NK-92 (cell line): ENCODE data around the gene CCNE1.
"Not testable (repeated sequence)": the region's sequence is repeated elsewhere in the genome, so short reads cannot be mapped to it uniquely, and the experiment has no call there.

ENCODE experiments used
- DNase-seq: peaks from one replicate; lab custom pipeline; 2025; ENCODE audit not compliant: unreplicated experiment; lab: John Stamatoyannopoulos, UW

Gene CCNE1

DNA sequence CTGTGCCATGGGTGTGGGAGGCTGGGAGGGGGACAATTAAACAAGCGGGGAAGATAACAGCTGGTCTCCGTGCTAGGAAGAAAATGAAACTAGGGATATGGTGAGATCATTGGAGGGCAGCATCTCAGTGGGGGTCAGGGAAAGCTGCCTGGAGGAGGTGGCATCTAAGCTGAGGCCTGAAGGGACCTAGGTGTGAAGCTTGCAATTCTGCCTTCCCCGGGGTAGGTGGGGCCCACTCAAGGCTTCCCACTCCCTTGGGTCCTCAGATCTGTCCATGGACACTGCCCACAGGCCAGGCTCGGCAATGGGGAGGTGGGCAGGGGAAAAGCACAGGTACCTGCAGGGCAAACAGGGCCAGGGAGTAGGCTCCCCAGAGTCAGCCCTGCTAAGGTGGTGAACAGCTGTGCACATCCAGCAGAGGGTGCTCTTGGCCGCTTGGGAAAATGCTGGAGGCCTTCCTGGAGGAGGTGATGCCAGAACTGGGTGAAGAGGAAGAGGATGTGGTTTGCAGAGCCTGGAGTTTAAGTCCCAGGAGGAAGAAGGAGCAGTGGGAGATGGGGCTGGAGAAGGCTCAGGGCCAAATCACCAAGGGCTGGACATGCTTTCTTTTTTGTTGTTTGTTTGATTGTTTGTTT is 25.7 kb upstream of the CCNE1 start:
- DNase-seq: no peak

DNA sequence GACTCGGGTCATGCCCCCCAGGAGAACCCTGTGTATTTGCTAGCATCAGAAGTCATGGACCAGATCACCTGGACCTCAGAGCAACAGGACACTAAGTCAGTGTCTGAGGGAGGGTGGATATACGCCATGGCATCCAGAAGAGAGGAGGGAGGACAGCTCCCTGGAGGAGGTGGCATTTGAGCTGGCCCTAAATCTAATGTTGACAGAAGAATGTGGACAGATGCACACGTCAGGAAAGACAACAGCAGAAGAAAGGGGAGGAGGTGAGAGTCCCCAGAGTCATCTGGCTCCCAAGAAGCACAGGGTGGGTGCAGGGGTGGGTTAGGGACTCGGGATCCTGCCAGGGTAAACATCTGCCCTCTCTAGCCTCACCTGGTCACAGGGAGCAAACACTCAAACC is 24.5 kb upstream of the CCNE1 start:
- DNase-seq: no peak

DNA sequence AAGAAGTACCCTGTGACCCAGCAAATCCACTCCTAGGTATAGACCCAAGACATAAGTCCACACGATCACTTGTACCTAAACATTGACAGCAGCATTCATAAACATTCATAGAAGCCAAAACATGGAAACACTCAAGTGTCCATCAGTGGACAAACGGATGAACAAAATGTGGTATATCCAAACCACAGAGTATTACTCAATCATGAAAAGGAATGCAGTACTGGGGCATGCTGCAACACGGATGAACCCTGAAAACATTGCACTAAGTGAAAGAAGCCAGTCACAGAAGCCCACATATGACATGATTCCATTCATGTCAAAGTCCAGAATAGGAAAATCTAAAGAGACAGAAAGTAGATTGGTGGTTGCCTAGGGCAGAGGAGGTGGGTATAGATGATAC is 22.8 kb upstream of the CCNE1 start:
- no peak for DNase-seq

DNA sequence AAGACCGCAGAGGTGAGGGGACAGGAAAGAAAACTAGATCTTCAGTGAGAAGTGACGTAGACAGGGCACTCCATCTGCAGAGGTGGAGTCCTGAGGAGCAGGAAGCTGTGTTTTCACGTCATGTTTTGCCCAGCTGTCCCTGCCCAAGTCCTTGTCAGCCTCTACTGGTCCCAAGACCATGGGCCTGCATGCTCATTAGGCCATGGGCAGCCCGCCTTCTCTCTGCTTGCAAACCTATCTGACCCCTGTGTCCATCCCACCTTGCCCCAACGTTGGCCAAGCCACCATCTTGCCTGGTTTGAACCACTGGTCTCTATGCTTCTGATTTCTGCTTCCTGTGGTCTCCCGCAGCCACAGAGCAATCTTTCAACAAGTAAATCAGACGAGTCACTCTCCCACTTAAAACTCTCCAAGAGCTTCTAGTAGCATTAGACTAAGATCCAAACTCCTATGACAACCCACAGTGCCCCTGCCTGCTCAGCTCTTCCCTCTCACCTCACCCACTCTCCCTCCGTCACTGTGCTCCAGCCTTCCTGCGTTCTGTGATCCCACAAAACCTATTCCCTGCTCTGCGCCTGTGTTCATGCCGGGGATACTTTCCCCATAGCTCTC is 18.6 kb upstream of the CCNE1 start:
- DNase-seq: no peak

DNA sequence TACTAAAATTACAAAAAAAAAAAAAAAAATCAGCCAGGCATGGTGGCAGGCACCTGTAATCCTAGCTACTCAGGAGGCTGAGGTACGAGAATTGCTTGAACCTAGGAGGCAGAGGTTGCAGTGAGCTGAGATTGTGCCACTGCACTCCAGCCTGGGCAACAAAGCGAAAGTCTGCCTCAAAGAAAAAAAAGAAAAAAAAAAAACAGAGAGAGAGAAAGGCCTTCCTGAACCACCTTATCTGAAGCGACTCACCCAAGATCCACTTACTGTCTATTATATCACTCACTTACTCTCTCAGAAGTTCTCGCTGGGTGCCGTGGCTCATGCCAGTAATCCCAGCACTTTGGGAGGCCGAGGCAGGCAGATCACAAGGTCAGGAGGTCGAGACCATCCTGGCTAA is 17.3 kb upstream of the CCNE1 start:
- not testable (repeated sequence) for DNase-seq

DNA sequence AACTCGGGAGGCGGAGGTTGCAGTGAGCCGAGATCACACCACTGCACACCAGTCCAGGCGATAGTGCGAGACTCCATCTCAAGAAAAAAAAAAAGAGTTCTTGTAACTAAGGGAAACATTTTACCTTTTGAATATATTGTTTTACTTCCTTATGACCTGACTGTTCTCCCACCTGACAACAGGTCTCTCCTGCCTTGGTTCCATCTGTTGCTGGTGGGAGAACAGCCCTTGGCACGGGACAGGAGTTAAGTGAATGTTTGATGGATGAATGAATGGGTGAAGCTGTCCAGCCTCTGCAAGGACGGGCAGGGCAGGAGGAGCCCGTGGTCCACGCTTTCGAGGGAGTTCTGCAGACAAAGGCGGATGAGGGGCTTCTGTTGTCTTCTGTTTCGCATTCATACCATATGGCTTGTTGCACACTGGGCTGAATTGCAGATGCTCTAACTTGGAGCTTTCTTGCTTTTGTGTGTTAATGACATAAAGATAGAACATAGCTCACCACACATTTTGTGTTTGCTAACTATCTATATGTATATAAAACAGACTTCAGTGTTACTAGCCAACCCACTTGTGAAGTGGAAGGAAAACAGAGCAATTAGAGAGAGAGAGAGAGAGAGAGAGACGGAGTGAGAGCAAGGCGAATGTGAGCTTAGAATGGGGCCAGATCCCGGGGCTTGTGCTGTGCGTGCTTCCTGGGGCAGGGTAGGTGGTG is 16.2 kb upstream of the CCNE1 start:
- DNase-seq: no peak

DNA sequence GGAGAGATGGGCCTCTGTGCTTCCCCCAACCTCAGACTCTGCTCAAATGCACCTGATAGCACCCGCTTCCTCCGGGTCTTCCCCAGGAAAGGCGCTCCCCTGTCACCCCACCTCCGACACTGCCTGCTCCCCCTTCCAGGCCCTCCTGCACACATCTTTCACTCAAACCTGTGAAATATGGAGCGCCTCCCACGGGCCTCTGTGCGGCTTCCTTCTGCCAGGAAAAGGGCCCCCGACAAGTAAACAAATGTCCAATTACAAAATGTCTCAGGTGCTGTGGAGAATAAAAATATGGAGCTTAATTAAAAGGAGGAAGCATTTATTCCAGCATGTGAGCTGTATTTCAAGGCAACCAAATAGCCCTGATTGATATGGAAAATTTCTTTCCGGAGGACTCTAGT is 15.6 kb upstream of the CCNE1 start:
- no peak for DNase-seq

DNA sequence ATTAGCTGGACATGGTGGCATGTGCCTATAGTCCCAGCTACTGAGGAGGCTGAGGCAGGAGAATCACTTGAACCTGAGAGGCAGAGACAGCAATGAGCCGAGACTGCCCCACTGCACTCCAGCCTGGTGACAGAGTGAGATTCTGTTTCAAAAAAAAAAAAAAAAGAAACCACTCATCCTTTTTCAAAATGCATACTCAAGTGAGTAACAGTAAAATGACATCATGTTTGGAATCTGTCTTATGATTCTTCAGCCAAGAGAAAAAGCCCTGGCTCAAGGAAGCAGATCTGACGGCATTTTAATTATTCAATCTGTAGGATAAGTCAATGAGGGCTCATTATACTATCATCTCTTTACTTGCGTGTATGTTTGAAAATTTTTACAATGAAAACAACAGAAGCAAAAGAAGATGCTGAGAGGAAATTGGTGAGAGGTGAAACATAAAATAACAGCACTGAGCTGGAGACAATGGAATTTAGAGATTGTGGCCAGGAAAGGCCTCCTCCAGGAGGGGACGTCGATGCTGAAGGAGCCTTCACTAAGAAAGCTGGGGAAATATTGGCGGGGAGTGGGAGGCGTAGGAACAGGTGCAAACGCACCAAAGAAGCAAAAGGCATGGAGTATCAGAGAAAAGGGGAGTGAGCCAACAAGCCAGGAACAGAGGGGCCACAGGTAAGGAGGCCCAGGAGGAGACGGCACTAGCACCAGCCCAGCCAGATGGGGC is 12.9 kb upstream of the CCNE1 start:
- no peak for DNase-seq

DNA sequence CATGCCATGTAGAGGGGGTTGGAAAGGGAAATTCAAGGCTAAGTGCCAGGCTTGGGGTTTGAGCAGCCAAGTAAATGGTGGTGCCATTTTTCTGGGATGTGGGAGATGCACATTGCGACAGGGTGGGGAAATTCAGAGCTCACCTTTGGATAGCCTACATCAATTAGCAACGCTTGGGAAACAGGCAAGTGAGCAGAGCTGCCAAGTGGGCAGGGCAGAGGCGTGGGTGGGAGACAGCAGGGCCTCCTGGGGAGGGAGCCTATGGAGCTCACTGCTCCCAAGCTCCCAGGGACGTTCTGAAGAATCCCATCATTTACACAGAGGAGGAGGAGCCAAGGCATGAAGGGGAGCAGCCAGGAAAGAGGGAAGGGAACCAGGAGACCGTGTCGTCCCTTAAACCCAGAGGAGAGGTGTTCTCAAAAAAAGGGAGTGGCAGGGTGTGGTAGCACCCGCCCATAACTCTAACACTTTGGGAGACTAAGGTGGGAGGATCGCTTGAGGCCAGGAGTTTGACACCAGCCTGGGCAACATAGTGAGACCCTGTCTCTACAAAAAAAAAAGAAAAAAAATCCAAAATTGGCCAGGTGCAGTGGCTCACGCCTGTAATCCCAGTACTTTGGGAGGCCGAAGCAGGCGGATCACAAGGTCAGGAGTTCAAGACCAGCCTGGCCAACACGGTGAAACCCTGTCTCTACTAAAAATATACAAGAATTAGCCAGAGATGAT is 11.5 kb upstream of the CCNE1 start:
- DNase-seq: no peak

DNA sequence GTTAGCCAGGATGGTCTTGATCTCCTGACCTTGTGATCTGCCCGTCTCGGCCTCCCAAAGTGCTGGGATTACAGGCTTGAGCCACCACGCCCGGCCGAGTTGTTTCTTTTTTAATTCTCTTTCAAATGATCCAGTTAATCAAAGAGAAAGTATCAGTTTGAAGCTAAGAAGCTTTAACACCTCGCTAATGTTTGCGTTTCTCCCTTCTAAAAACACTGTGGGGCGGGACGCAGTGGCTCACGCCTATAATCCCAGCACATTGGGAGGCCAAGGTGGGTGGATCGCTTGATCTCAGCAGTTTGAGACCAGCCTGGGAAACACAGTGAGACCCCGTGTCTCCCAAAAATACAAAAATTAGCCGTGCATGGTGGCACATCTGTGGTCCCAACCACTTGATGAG is 7.8 kb upstream of the CCNE1 start:
- not testable (repeated sequence) for DNase-seq

DNA sequence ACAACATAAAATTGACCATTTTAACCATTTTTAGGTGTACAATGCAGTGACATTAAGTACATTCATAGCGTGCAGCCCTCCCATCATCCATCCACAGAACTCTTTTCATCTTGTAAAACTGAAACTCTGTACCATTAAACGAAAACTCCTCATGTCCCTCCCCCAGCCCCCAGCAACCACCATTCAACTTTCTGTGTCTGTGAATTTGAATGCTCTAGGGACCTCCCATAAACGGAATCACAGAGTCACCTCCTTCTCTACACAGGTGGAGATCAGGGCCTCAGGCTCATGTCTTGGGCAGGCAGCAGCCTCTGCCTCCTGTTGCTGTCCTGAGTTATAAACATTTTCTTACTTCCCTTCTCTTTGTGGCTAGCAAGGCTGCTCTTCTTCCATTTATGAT is 7.3 kb upstream of the CCNE1 start:
- no peak for DNase-seq

DNA sequence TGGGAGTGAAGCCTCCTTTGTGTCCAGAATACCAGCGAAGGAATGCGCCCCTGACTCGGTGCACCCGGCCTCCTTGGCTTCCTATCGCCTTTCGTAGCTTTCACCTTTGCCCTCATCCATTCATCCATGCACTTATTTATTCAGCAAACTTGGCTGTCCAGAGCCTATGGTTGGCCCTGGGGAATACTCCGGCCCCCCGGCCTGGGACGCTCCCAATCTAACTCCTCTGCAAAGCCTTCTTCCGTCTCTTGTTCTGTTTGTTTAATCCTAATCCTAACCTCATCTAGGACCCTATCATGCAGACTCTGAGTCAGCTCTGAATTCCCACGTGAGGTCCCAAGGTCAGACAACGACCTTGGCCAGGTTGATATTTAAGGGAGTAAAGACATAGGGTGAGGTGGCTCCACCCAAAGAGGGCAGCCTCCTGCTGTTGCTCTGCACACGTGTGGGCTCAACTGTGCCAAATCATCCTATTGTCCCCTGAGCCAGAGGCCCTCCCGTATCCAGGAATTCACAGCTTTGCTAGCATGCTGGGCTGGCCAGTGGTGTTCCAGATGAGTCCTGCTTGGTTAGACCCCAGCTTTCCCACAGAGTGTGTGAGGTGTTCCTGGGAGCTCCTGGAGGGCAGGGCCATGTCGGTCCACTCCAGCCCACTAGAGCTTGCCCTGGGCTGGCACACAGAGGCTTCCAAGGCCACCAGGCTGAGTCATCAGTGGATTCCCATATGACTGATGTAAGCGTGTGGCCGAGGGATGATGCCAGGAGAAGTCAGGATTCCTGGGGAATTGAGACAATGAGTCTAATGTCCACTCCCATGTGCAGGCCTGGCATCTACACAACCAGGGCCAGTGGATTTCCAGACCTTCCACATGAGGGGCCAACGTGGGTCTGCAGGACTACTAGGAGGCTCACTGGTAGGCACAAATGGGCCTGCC is 6.5 kb upstream of the CCNE1 start:
- DNase-seq: no peak

DNA sequence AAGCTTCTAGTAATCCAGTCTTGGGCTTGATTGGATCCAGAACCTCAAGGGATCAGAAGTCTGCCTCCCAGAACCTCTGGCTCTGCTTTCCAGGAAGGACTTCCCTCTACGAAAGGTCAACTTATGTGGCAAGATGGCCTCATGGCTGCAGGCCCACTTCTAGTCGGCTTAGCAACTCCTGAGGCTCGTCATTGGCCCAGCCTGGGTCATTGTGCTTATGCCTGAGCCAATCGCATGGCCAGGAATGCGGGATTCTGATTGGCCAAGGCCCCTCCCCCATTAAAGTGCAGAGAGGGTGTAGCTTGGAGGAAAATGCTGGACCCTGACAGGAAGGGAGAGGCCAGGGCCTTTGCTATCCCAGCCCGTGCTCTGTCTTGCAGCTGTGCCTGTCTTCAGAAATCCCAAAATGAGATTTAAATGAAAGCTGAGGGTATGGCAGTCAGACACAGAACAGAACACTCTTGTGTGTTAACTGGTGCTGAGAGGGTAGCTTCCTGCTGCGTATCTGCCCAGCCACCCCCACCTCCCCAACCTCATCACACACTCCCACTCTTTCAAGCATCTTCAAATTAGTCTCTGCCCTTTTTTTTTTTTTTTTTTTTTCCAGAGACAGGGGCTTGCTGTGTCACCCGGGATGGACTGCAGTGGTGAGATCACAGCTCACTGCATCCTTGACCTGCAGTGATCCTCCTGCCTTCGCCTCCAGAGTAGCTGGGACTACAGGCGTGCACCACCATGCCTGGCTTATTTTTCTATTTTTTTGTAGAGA is 5.5 kb upstream of the CCNE1 start:
- DNase-seq: no peak

DNA sequence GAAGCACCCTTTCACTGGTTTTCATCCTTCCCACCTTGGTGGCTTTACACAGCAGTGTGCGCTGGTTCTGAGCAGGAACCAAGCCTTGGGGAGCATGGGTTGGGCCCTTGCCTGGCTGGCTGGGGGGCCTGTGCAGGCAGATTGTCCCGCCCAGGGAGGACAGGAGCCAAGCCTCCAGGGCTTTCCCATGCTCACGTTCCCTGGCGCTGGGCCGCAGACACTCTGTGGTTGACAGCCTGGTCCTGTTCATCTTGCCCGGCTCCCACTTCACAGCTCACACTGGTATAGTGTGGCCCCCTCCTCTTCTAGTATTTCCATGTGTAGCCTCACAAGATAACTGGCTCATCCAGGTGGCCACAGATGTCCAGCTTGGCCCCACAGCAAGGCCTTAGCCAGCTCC is 4.6 kb upstream of the CCNE1 start:
- DNase-seq: no peak

DNA sequence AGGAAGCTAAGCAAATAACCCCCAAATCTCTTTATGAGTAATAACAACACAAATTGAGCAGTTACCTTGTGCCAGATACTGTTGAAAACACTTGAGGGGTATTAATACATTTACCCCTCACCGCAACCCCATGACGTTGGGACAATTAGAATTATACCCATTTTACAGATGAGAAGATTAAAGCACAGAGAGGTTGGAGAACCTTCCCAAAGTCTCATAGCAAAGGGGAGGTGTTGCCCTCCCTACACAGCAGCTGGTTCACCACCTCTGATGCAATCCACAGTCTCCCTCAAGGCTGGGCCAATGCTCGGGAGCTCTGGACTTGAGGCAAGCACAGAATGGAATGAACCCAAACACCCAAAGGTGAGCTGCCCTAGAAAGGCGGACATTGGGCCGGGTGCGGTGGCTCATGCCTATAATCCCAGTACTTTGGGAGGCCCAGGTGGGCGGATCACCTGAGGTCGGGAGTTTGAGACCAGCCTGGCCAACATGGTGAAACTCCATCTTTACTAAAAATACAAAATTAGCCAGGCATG is 3.9 kb upstream of the CCNE1 start:
- DNase-seq: no peak

DNA sequence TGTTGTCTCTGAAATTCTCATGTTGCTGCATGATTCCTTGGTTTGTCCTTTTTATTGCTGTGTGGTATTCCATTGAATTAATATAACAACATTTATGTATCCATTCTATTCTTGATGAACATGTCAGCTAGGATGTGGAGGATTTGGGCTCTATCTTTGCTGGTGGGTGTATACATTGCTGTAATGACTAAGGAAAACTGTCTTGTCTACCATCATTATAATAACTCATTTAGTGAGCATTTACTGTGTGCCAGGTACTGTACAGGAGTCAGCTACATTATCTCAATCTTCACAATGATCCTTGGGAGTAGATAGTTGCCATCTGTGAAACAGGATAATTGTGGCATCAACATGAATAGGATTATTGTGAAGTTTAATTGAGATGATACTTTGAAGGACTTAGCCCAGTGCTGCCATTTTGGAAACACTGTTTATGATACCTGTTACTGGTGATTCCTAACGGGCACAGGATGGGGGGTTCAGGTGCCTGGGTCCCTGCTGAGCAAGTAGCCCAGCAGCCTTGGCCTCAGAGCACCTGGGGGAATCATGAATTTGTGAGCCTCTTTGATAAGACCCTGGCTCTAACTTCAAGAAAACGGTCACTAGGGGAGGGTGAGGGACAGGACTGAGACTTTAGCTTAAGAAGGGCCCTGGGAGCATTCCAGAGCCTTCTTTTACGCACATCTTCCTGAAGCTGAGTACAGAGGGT is 1.8 kb upstream of the CCNE1 start:
- no peak for DNase-seq

DNA sequence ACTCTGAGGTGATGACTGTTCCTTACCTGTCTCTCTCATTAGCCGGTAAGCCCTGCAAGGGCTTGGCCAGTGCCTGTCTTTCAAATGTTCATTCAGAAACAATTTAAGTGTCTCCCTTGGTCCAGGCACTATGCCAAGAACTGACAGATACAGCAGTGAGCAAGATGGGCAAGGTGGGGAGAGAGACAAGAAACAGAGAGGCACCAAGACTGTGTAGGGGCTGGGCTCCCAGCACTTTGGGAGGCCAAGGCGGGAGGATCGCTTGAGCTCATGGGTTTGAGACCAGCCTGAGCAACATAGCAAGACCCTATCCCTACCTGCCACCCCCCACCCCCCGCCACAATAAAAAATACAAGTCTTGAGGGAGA is 1.3 kb upstream of the CCNE1 start:
- no peak for DNase-seq

DNA sequence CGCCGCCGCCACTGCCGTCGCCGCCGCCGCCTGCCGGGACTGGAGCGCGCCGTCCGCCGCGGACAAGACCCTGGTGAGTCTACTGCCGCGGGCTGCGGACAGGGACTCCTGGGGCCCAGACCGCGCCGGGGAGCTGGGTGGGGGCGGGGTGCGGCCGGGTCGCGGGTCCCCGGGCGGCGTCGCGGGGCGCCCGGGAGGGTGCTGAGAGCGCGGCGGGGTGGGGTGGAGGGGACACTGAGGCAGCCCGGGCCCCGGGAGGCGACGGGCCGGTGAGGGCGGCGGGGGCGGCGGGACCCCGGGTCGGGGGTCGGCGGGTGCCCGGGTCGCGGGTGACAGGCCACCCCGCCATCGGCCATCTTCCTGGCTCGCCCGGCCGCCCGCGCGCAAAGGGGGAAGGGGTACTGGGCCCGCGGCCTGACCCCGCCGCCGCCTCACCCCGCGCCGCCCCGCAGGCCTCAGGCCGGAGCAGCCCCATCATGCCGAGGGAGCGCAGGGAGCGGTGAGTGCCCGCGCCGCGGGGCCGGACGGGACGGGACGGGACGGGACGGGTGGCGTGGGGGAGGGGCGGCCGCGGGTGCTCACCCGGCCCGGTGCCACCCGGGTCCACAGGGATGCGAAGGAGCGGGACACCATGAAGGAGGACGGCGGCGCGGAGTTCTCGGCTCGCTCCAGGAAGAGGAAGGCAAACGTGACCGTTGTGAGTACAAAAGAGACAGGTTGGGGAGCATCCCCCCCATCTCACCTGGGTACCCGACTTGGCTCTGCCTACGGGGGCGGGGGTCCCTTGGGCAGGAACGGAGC is 489 bp downstream of the CCNE1 start:
- no peak for DNase-seq
